Natural killer cell (primary cell): ENCODE measurements around the gene ILKAP. TPM values are rescaled to one million over a fixed set of nuclear protein-coding genes. Genes with fewer than 3 reads are reported as not detected.

ENCODE experiments used
- ATAC-seq, 3 donors: fragments of 150-1000 bp in 2 of 3; fragments of 200-7000 bp in 1 of 3; cut with Tn5 transposase; 1 replicate in 1 of 3; 2 replicates in 2 of 3; pipeline ENCODE4 v1.10.0; 2021; ENCODE audit warnings: mild to moderate bottlenecking in 2 of 3, moderate library complexity in 2 of 3
- DNase-seq, 2 donors: peaks; one replicate each; pipeline versions ENCODE4 v3.0.0 to v3.0.0-alpha.2; 2013 to 2021; ENCODE audit warnings: mixed read lengths in 1 of 2
- H3K27ac ChIP-seq: one replicate; pipeline ENCODE4 v1.5.1; 2013; ENCODE audit warnings: mild to moderate bottlenecking, low read length
- H3K27me3 ChIP-seq: one replicate; pipeline ENCODE4 v1.6.1; 2013; ENCODE audit warnings: low read length; ENCODE audit not compliant: control insufficient read depth, insufficient read depth
- H3K36me3 ChIP-seq: one replicate; pipeline ENCODE4 v1.6.1; 2013; ENCODE audit warnings: low read length; ENCODE audit not compliant: control insufficient read depth, insufficient read depth
- H3K4me1 ChIP-seq: one replicate; pipeline ENCODE4 v1.6.1; 2013; ENCODE audit warnings: low read length; ENCODE audit not compliant: control insufficient read depth, insufficient read depth
- H3K4me3 ChIP-seq: one replicate; pipeline ENCODE4 v1.5.1; 2013; ENCODE audit warnings: low read length
- H3K9me3 ChIP-seq: one replicate; pipeline ENCODE4 v1.6.1; 2013; ENCODE audit warnings: low read length; ENCODE audit not compliant: control insufficient read depth, insufficient read depth
- H3K27ac Mint-ChIP-seq, 2 donors: one replicate each; pipeline ENCODE4 v1.8.0; 2022; ENCODE audit warnings: mild to moderate bottlenecking in 2 of 2, mixed read lengths in 2 of 2, moderate library complexity in 1 of 2
- H3K27me3 Mint-ChIP-seq, 2 donors: one replicate each; pipeline ENCODE4 v1.8.0; 2022; ENCODE audit warnings: low read depth in 2 of 2, mixed read lengths in 2 of 2
- H3K36me3 Mint-ChIP-seq: one replicate; pipeline ENCODE4 v1.8.0; 2022; ENCODE audit warnings: mixed read lengths
- H3K4me1 Mint-ChIP-seq, 2 donors: one replicate each; pipeline ENCODE4 v1.8.0; 2022; ENCODE audit warnings: mixed read lengths in 2 of 2
- H3K4me3 Mint-ChIP-seq: one replicate; pipeline ENCODE4 v1.8.0; 2022; ENCODE audit warnings: mild to moderate bottlenecking, moderate library complexity, mixed read lengths
- H3K9me3 Mint-ChIP-seq, 2 donors: one replicate each; pipeline ENCODE4 v1.8.0; 2022; ENCODE audit warnings: mixed read lengths in 2 of 2
- CTCF ChIP-seq: fragments of 200-600 bp; IDR thresholded peaks from one replicate; pipeline ENCODE4 v1.8.0; 2022; ENCODE audit warnings: antibody characterized with exemption
- WGBS: methylation state at CpG from one replicate; pipeline ENCODE4 v1.1.7; 2013; ENCODE audit warnings: missing lambda C conversion rate; ENCODE audit not compliant: insufficient coverage; 5-methylcytosine and 5-hydroxymethylcytosine counted together
- intact Hi-C: fragments of 100-400 bp; cut with micrococcal nuclease; formaldehyde crosslinking; loops from one replicate; pipeline ENCODE4 v1.14.2; 2022
- total RNA-seq, 4 donors: library from RNA; stranded (reverse); fragments of 120-200 nt in 1 of 4; gene quantifications; one replicate each; pipeline versions ENCODE4 v1.2.3 to v1.2.4, GENCODE V29; 2013 to 2022

ILKAP gene
- total RNA-seq, 3 donors from 2014 or later (not counting 1 experiment from before 2014, with no cell fraction given), result 146 to 200 (median 183) TPM

GRCh38 chr2:238242731-238243495 is 39.4 kb upstream of the ILKAP start:
- ATAC-seq (no peak), DNase-seq (no peak)
- H3K36me3 ChIP-seq, result peaks cover 6% of the 10 kb centered on the region
- no peak overlapping the region for H3K27ac ChIP-seq
- no peak for TF ChIP-seq CTCF
- H3K4me1 Mint-ChIP-seq, result peaks cover 0 to 16% of the 10 kb centered on the region in 2 donors
- H3K9me3 Mint-ChIP-seq, result no peaks in the 10 kb centered on the region
- peaks cover 22% of the 10 kb centered on the region for H3K4me1 ChIP-seq
- H3K27me3 ChIP-seq, result peaks cover 15% of the 10 kb centered on the region
- no peak overlapping the region for H3K4me3 ChIP-seq
- H3K27ac Mint-ChIP-seq, result no peak overlapping the region
- intact Hi-C loops, result loop anchor here (5.0 kb wide), 2 partner anchors 44 to 61 kb away; partner anchors contain the start of gene PER2
- no peak overlapping the region for H3K4me3 Mint-ChIP-seq
- 97% methylated on average over 7 of the region's 7 CpGs for WGBS
- peaks cover 0 to 2% of the 10 kb centered on the region in 2 donors for H3K27me3 Mint-ChIP-seq
- peaks cover 4% of the 10 kb centered on the region for H3K9me3 ChIP-seq
- H3K36me3 Mint-ChIP-seq, result peaks cover 7% of the 10 kb centered on the region

- TF ChIP-seq CTCF, result no peak
- Histone ChIP-seq H3K4me3 (no peak overlapping the region), H3K27ac (no peak overlapping the region), H3K36me3 (peaks cover 5% of the 10 kb centered on the region), H3K4me1 (peaks cover 22% of the 10 kb centered on the region), H3K27me3 (peaks cover 18% of the 10 kb centered on the region), H3K9me3 (peaks cover 4% of the 10 kb centered on the region)
- Mint-ChIP-seq H3K4me3 (peak overlapping the region; percentile 76), H3K36me3 (peaks cover 7% of the 10 kb centered on the region), H3K4me1 (peaks cover 0 to 16% of the 10 kb centered on the region in 2 donors), H3K27ac (peak overlapping the region in 1 of 2 donors; percentile 64), H3K27me3 (peaks cover 0 to 2% of the 10 kb centered on the region in 2 donors), H3K9me3 (no peaks in the 10 kb centered on the region)
- intact Hi-C loops, result loop anchor here (5.0 kb wide), 2 partner anchors 45 to 60 kb away; partner anchors contain the start of gene PER2
- ATAC-seq, result no peak
- WGBS, result 100% methylated on average over 2 of the region's 2 CpGs
- DNase-seq, result no peak
Observed at GRCh38 chr2:238241970-238242369, 38.5 kb upstream of the ILKAP start.

- Mint-ChIP-seq H3K36me3 (peaks cover 1% of the 10 kb centered on the region), H3K27ac (peak overlapping the region; percentile 22 to 64), H3K4me3 (peak overlapping the region; percentile 76), H3K27me3 (peaks cover 0 to 5% of the 10 kb centered on the region in 2 donors), H3K9me3 (no peaks in the 10 kb centered on the region), H3K4me1 (peaks cover 0 to 16% of the 10 kb centered on the region in 2 donors)
- no peak overlapping the region for H3K4me3 ChIP-seq
- WGBS, result 15% methylated on average over 67 of the region's 71 CpGs
- peaks cover 22% of the 10 kb centered on the region for H3K4me1 ChIP-seq
- peaks cover 18% of the 10 kb centered on the region for H3K27me3 ChIP-seq
- ATAC-seq, result peak; percentile 3 to 27 (median 12)
- TF ChIP-seq CTCF, result no peak
- peak; percentile 33 to 51 for DNase-seq
- H3K9me3 ChIP-seq, result peaks cover 4% of the 10 kb centered on the region
- intact Hi-C loops, result loop anchor here (5.0 kb wide), 2 partner anchors 46 to 59 kb away; partner anchors contain the start of gene PER2
- H3K36me3 ChIP-seq, result peaks cover under 1% of the 10 kb centered on the region
- no peak overlapping the region for H3K27ac ChIP-seq
Observed at GRCh38 chr2:238240757-238241711, 37.5 kb upstream of the ILKAP start.
